Mammary epithelial cell (primary cell): ENCODE measurements around the gene FHL1.

Experiments
- EZH2 ChIP-seq: IDR thresholded peaks from 2 replicates; pipeline ENCODE4 v1.6.1; 2012; ENCODE audit warnings: low read length, inconsistent platforms, borderline replicate concordance
- TF ChIP-seq, protein P1 (sequence below), 2 donors: IDR thresholded peaks in 1 of 2; conservative IDR thresholded peaks in 1 of 2; 2 replicates each; pipeline ENCODE4 v1.5.1; 2011 to 2012; ENCODE audit warnings: inconsistent platforms in 2 of 2, low read length in 2 of 2, mild to moderate bottlenecking in 2 of 2, control low read depth in 1 of 2, low read depth in 1 of 2; ENCODE audit not compliant: insufficient read depth in 1 of 2; ENCODE audit errors: extremely low read depth in 1 of 2

DNA sequence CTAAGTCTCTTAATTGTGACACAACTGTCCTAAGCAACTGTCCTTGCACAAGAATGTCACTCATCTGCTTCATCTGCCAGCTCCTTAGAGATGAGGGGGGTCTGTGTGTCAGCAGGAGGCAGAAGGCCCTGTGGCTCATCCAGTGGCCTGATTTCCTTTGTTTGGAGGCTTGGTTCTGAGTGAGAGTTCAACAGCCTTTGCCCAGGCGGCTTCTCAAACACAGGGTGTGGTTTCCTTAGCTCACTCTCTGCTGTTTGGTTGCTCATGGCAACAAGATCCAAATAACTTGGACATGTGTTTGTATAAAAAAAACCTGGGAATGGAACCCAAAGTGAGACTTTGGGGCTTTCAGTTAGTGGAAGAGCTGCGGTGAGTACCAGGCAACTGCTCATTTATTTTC, 57.2 kb downstream of the FHL1 start:
- TF ChIP-seq, protein P1, sequence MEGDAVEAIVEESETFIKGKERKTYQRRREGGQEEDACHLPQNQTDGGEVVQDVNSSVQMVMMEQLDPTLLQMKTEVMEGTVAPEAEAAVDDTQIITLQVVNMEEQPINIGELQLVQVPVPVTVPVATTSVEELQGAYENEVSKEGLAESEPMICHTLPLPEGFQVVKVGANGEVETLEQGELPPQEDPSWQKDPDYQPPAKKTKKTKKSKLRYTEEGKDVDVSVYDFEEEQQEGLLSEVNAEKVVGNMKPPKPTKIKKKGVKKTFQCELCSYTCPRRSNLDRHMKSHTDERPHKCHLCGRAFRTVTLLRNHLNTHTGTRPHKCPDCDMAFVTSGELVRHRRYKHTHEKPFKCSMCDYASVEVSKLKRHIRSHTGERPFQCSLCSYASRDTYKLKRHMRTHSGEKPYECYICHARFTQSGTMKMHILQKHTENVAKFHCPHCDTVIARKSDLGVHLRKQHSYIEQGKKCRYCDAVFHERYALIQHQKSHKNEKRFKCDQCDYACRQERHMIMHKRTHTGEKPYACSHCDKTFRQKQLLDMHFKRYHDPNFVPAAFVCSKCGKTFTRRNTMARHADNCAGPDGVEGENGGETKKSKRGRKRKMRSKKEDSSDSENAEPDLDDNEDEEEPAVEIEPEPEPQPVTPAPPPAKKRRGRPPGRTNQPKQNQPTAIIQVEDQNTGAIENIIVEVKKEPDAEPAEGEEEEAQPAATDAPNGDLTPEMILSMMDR (conservative IDR thresholded peaks at IDR 0.05 in 1 of 2, IDR thresholded peaks at IDR 0.05 in 1 of 2; ENCODE audit: extremely low read depth in 1 of 2, insufficient read depth in 1 of 2, low read depth in 1 of 2, low read length in 2 of 2): no peak
- no peak for TF ChIP-seq EZH2
